OCI-LY1 (cell line): ENCODE measurements around the gene YIPF3.

Experiments
- H2AFZ ChIP-seq: fragments of 200-600 bp; sonication (generic), shearing (Covaris generic); 2 replicates; pipeline ENCODE4 v1.6.0; 2014; ENCODE audit warnings: antibody characterized with exemption, mild to moderate bottlenecking, low read length
- H3F3A ChIP-seq: fragments of 200-600 bp; sonication (generic), shearing (Covaris generic); 2 replicates; pipeline ENCODE4 v1.6.0; 2014; ENCODE audit warnings: mild to moderate bottlenecking, antibody characterized with exemption, low read length, moderate library complexity; ENCODE audit not compliant: insufficient read depth
- H3K27ac ChIP-seq: fragments of 200-600 bp; sonication (generic); 2 replicates; pipeline ENCODE4 v1.5.1; 2014; ENCODE audit warnings: low read length, mixed run types, mild to moderate bottlenecking, low read depth; ENCODE audit not compliant: poor library complexity, severe bottlenecking
- H3K27me3 ChIP-seq: fragments of 200-600 bp; sonication (generic); 2 replicates; pipeline ENCODE4 v1.6.0; 2014; ENCODE audit warnings: antibody characterized with exemption, mild to moderate bottlenecking, low read length, moderate library complexity; ENCODE audit not compliant: insufficient read depth
- H3K36me3 ChIP-seq: fragments of 200-600 bp; sonication (generic); 2 replicates; pipeline ENCODE4 v1.6.1; 2014; ENCODE audit warnings: mild to moderate bottlenecking, antibody characterized with exemption, low read length, moderate library complexity, mixed read lengths; ENCODE audit not compliant: insufficient read depth
- H3K4me1 ChIP-seq: fragments of 200-600 bp; sonication (generic); 2 replicates; pipeline ENCODE4 v1.5.1; 2014; ENCODE audit warnings: mild to moderate bottlenecking, low read length, moderate library complexity; ENCODE audit not compliant: insufficient read depth, severe bottlenecking
- H3K4me2 ChIP-seq: fragments of 200-600 bp; sonication (generic), shearing (Covaris generic); 2 replicates; pipeline ENCODE4 v1.6.1; 2014; ENCODE audit warnings: low read length
- H3K4me3 ChIP-seq: fragments of 200-600 bp; sonication (generic); 2 replicates; pipeline ENCODE4 v1.5.1; 2014; ENCODE audit warnings: low read length, low read depth, mild to moderate bottlenecking, mixed read lengths; ENCODE audit not compliant: poor library complexity, severe bottlenecking
- H3K79me2 ChIP-seq: fragments of 200-600 bp; shearing (Covaris generic); 2 replicates; pipeline ENCODE4 v1.6.1; 2016; ENCODE audit warnings: mixed run types, low read length, mixed read lengths; ENCODE audit not compliant: insufficient read depth
- H3K9ac ChIP-seq: fragments of 200-600 bp; sonication (generic), shearing (Covaris generic); 2 replicates; pipeline ENCODE4 v1.6.1; 2014; ENCODE audit warnings: mild to moderate bottlenecking, low read length, mixed read lengths
- H3K9me2 ChIP-seq: fragments of 200-600 bp; sonication (generic), shearing (Covaris generic); 2 replicates; pipeline ENCODE4 v1.6.1; 2014; ENCODE audit warnings: low read depth, mild to moderate bottlenecking, low read length, mixed read lengths
- H3K9me3 ChIP-seq: fragments of 200-600 bp; shearing (Covaris generic); 2 replicates; pipeline ENCODE4 v1.6.1; 2014; ENCODE audit warnings: low read length, mixed read lengths
- H4K20me1 ChIP-seq: fragments of 200-600 bp; sonication (generic), shearing (Covaris generic); 2 replicates; pipeline ENCODE4 v1.6.0; 2016; ENCODE audit warnings: mild to moderate bottlenecking, low read length; ENCODE audit not compliant: insufficient read depth
- CTCF ChIP-seq: fragments of 200-600 bp; sonication (generic), shearing (Covaris generic); IDR thresholded peaks from 2 replicates; pipeline ENCODE4 v1.5.1; 2017; ENCODE audit warnings: mild to moderate bottlenecking, antibody characterized with exemption, low read length, moderate library complexity, mixed read lengths
- EZH2 ChIP-seq: fragments of 200-600 bp; sonication (generic), shearing (Covaris generic); IDR thresholded peaks from 2 replicates; pipeline ENCODE4 v1.8.0; 2017; ENCODE audit warnings: borderline replicate concordance, mixed run types, mild to moderate bottlenecking, antibody characterized with exemption, low read length, moderate library complexity, mixed read lengths

The YIPF3 gene

GRCh38 chr6:43492673-43493072 is 24.1 kb downstream of the YIPF3 start:
- H3K27ac ChIP-seq, result no peak overlapping the region
- no peak overlapping the region for H2AFZ ChIP-seq
- H3K36me3 ChIP-seq, result no peaks in the 10 kb centered on the region
- H3K9ac ChIP-seq, result no peak overlapping the region
- no peak overlapping the region for H3K4me3 ChIP-seq
- no peak overlapping the region for H3K4me2 ChIP-seq
- H3K9me3 ChIP-seq, result no peaks in the 10 kb centered on the region
- no peaks in the 10 kb centered on the region for H3K79me2 ChIP-seq
- peaks cover 6% of the 10 kb centered on the region for H3K4me1 ChIP-seq
- H4K20me1 ChIP-seq, result no peaks in the 10 kb centered on the region
- no peak for TF ChIP-seq CTCF
- TF ChIP-seq EZH2, result no peak
- H3F3A ChIP-seq, result no peaks in the 10 kb centered on the region
- H3K9me2 ChIP-seq, result no peaks in the 10 kb centered on the region
- no peaks in the 10 kb centered on the region for H3K27me3 ChIP-seq

GRCh38 chr6:43491750-43492661 is 24.7 kb downstream of the YIPF3 start:
- no peaks in the 10 kb centered on the region for H3K27me3 ChIP-seq
- H3K9me2 ChIP-seq, result no peaks in the 10 kb centered on the region
- H3K9me3 ChIP-seq, result no peaks in the 10 kb centered on the region
- H3K9ac ChIP-seq, result no peak overlapping the region
- H3F3A ChIP-seq, result no peaks in the 10 kb centered on the region
- H3K27ac ChIP-seq, result no peak overlapping the region
- no peak for TF ChIP-seq EZH2
- no peak for TF ChIP-seq CTCF
- H4K20me1 ChIP-seq, result no peaks in the 10 kb centered on the region
- H3K36me3 ChIP-seq, result no peaks in the 10 kb centered on the region
- H2AFZ ChIP-seq, result no peak overlapping the region
- no peak overlapping the region for H3K4me2 ChIP-seq
- no peak overlapping the region for H3K4me3 ChIP-seq
- no peaks in the 10 kb centered on the region for H3K79me2 ChIP-seq
- peaks cover 6% of the 10 kb centered on the region for H3K4me1 ChIP-seq

GRCh38 chr6:43490523-43490939 is 26.2 kb downstream of the YIPF3 start:
- TF ChIP-seq EZH2, result no peak
- no peak for TF ChIP-seq CTCF
- no peaks in the 10 kb centered on the region for H3K9me3 ChIP-seq
- H3K9me2 ChIP-seq, result no peaks in the 10 kb centered on the region
- no peaks in the 10 kb centered on the region for H3K36me3 ChIP-seq
- H3F3A ChIP-seq, result no peaks in the 10 kb centered on the region
- H3K4me1 ChIP-seq, result peaks cover 6% of the 10 kb centered on the region
- no peak overlapping the region for H3K4me2 ChIP-seq
- H2AFZ ChIP-seq, result no peak overlapping the region
- H3K79me2 ChIP-seq, result no peaks in the 10 kb centered on the region
- H3K27me3 ChIP-seq, result no peaks in the 10 kb centered on the region
- no peak overlapping the region for H3K4me3 ChIP-seq
- no peak overlapping the region for H3K27ac ChIP-seq
- no peak overlapping the region for H3K9ac ChIP-seq
- H4K20me1 ChIP-seq, result no peaks in the 10 kb centered on the region
